Spleen (tissue), 11 donors: ENCODE data around the gene MRPL37. TPM values are rescaled to one million over a fixed set of nuclear protein-coding genes. Genes with fewer than 3 reads are reported as not detected.
"Not testable (repeated sequence)": the region's sequence is repeated elsewhere in the genome, so short reads cannot be mapped to it uniquely, and the experiment has no call there.

ENCODE experiments used
- DNase-seq: peaks from one replicate; pipeline ENCODE4 v3.0.0-alpha.2; 2020
- H3K27ac ChIP-seq, 8 donors: fragments of 200-600 bp; sonication (generic) in 7 of 8; 1 replicate in 4 of 8; 2 replicates in 4 of 8; pipeline versions ENCODE4 v1.5.0 to v1.8.0; 2016 to 2021; ENCODE audit warnings: inconsistent platforms in 4 of 8, mild to moderate bottlenecking in 4 of 8, moderate library complexity in 1 of 8
- H3K27me3 ChIP-seq, 7 donors: fragments of 200-600 bp; sonication (generic) in 6 of 7; replicated peaks in 1 of 7; 1 replicate in 4 of 7; 2 replicates in 3 of 7; pipeline versions ENCODE4 v1.5.0 to v1.8.0; 2016 to 2021; ENCODE audit warnings: inconsistent platforms in 3 of 7, mild to moderate bottlenecking in 1 of 7
- H3K36me3 ChIP-seq, 6 donors: fragments of 200-600 bp; sonication (generic) in 5 of 6; 1 replicate in 4 of 6; 2 replicates in 2 of 6; pipeline versions ENCODE4 v1.5.0 to v1.8.0; 2016 to 2021; ENCODE audit warnings: inconsistent platforms in 2 of 6
- H3K4me1 ChIP-seq, 6 donors: fragments of 200-600 bp; sonication (generic) in 5 of 6; 1 replicate in 3 of 6; 2 replicates in 3 of 6; pipeline versions ENCODE4 v1.5.0 to v1.8.0; 2016 to 2021; ENCODE audit warnings: inconsistent platforms in 3 of 6
- H3K4me3 ChIP-seq, 8 donors: fragments of 200-600 bp; sonication (generic) in 7 of 8; 1 replicate in 4 of 8; 2 replicates in 4 of 8; pipeline versions ENCODE4 v1.5.0 to v1.8.0; 2016 to 2021; ENCODE audit warnings: inconsistent platforms in 4 of 8, mild to moderate bottlenecking in 4 of 8, moderate library complexity in 2 of 8
- H3K9me3 ChIP-seq, 8 donors: fragments of 200-600 bp; sonication (generic) in 7 of 8; 1 replicate in 4 of 8; 2 replicates in 4 of 8; pipeline versions ENCODE4 v1.5.0 to v1.8.0; 2016 to 2021; ENCODE audit warnings: inconsistent platforms in 4 of 8
- POLR2A ChIP-seq, 3 donors: fragments of 450-650 bp; IDR thresholded peaks; one replicate each; pipeline ENCODE4 v1.5.1; 2017; ENCODE audit warnings: antibody characterized with exemption in 3 of 3, mild to moderate bottlenecking in 1 of 3
- POLR2AphosphoS5 ChIP-seq, 3 donors: sonication (generic); formaldehyde crosslinking; IDR thresholded peaks; one replicate each; pipeline ENCODE4 v1.5.1; 2017; ENCODE audit warnings: antibody characterized with exemption in 3 of 3
- WGBS, 5 donors: extraction: QIAGEN DNeasy Blood & Tissue Kit in 3 of 5; methylation state at CpG; one replicate each; pipeline versions ENCODE4 v1.1.5 to v1.1.7; 2013 to 2018; 5-methylcytosine and 5-hydroxymethylcytosine counted together
- intact Hi-C: fragments of 100-400 bp; cut with DNase I; formaldehyde crosslinking; loops from one replicate; pipeline ENCODE4 v1.15.0; 2023; ENCODE audit warnings: low total_unique reads
- polyA plus RNA-seq, 3 donors: library from polyadenylated mRNA; stranded (reverse); fragments of 200-250 nt; gene quantifications; one replicate each; pipeline ENCODE4 v1.2.1, GENCODE V29; 2013
- total RNA-seq, 7 donors: library from RNA; depleted of rRNA in 3 of 7; stranded (reverse); fragments of >200 nt in 3 of 7; fragmentation: NEBNext Ultra II Directional in 4 of 7; extraction: Animal tissue kit (Norgen Biotek cat#: 25700) in 4 of 7; gene quantifications; one replicate each; pipeline versions ENCODE4 v1.1.0 to v1.2.1, GENCODE V29; 2016 to 2021
- TF ChIP-seq, protein P1 (sequence below), 11 experiments: fragments of 200-600 bp in 7 of 11; fragments of 450-650 bp in 4 of 11; sonication (generic) in 4 of 11; IDR thresholded peaks in 8 of 11; conservative IDR thresholded peaks in 3 of 11; 1 replicate in 7 of 11; 2 replicates in 4 of 11; pipeline versions ENCODE4 v1.4.0 to v1.8.0; 2016 to 2021; ENCODE audit warnings: antibody characterized with exemption in 11 of 11, inconsistent platforms in 4 of 11, mild to moderate bottlenecking in 1 of 11
- donor health status: healthy with polysubstance abuse.
- donor health status: DM: no; HTN: no; CAD: no; lungs with moderate emphysema.
- donor health status: DM: no; HTN: no; CAD: no.
- donor health status: Bipolar disorder and iron deficiency.
- donor health status: healthy.
- donor health status: DM: no; HTN: no; CAD: no.
- donor health status: DM: yes; HTN: yes; CAD: no.

MRPL37 gene
- total and polyA plus RNA-seq, 10 donors = 20.4 to 55.9 (median 43.3) TPM

GRCh38 chr1:54204199-54204598 lies 4.2 kb downstream of the MRPL37 start:
- intact Hi-C loops = no loop called here
- Histone ChIP-seq H3K4me1 (peaks cover 11 to 44% (median 30%) of the 10 kb centered on the region in 6 donors), H3K9me3 (no peaks in the 10 kb centered on the region), H3K4me3 (no peak overlapping the region), H3K36me3 (peaks cover 0 to 68% (median 44%) of the 10 kb centered on the region in 6 donors), H3K27me3 (no peaks in the 10 kb centered on the region), H3K27ac (no peak overlapping the region)
- no peak for TF ChIP-seq POLR2A (IDR thresholded peaks at IDR 0.05)
- TF ChIP-seq, protein P1, sequence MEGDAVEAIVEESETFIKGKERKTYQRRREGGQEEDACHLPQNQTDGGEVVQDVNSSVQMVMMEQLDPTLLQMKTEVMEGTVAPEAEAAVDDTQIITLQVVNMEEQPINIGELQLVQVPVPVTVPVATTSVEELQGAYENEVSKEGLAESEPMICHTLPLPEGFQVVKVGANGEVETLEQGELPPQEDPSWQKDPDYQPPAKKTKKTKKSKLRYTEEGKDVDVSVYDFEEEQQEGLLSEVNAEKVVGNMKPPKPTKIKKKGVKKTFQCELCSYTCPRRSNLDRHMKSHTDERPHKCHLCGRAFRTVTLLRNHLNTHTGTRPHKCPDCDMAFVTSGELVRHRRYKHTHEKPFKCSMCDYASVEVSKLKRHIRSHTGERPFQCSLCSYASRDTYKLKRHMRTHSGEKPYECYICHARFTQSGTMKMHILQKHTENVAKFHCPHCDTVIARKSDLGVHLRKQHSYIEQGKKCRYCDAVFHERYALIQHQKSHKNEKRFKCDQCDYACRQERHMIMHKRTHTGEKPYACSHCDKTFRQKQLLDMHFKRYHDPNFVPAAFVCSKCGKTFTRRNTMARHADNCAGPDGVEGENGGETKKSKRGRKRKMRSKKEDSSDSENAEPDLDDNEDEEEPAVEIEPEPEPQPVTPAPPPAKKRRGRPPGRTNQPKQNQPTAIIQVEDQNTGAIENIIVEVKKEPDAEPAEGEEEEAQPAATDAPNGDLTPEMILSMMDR (IDR thresholded peaks at IDR 0.05 in 8 of 11, conservative IDR thresholded peaks at IDR 0.05 in 3 of 11) = no peak
- TF ChIP-seq POLR2AphosphoS5 (IDR thresholded peaks at IDR 0.05) = no peak
- no peak for DNase-seq
- 76 to 89% (median 81%) methylated on average over 7 of the region's 7 CpGs for WGBS, 5 donors

DNA sequence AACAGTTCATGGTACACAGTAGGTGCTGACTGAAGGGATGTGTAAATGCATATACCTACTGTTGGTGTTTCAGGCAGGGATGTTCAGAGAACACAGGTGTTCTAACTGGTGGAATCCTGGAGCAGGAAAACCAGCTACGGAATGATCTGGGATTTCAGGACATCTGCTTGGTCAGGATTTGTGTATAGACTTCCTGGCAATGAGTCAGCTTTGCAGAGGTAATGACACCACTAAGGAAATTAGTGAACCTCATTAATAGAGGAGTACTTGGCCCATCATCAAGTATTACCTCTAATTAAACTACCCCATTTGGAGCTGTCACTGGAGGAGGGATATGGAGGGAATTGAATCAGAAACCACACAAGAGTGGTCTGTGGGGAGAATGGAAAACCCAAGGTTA lies 7.3 kb downstream of the MRPL37 start:
- H3K9me3 ChIP-seq = no peaks in the 10 kb centered on the region
- no peak overlapping the region for H3K27ac ChIP-seq
- H3K4me3 ChIP-seq = no peak overlapping the region
- peaks cover 0 to 17% (median 6%) of the 10 kb centered on the region in 6 donors for H3K4me1 ChIP-seq
- intact Hi-C loops = no loop called here
- peaks cover 4 to 96% (median 75%) of the 10 kb centered on the region in 6 donors for H3K36me3 ChIP-seq
- WGBS, 5 donors = 6 to 78% (median 41%) methylated on average over 1 of the region's 1 CpG
- TF ChIP-seq, protein P1 (IDR thresholded peaks at IDR 0.05 in 8 of 11, conservative IDR thresholded peaks at IDR 0.05 in 3 of 11) = no peak
- TF ChIP-seq POLR2AphosphoS5 (IDR thresholded peaks at IDR 0.05) (no peak), POLR2A (IDR thresholded peaks at IDR 0.05) (no peak)
- H3K27me3 ChIP-seq = no peaks in the 10 kb centered on the region
- DNase-seq = no peak

DNA sequence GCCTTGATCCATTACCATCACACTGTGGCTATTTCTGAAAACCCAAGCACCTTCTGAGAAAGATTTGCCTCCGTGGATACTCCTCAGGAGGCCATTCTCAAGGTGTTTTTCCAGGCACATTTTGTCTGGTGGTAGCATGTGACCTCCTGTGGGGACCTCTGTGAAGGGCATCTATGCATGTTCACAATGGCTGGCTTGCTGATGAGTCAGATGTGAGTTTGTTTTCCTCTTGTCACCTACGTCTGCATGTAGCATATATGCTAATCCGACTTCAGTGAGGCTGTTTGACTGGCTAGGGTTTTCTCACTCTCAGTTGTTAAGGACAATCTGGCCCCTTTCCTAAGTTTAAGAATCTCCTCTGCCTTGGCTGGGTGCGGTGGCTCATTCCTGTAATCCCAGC lies 7.9 kb downstream of the MRPL37 start:
- H3K4me1 ChIP-seq = peaks cover 0 to 11% (median 1%) of the 10 kb centered on the region in 6 donors
- H3K9me3 ChIP-seq, H3K27me3 ChIP-seq, intact Hi-C loops, H3K4me3 ChIP-seq, H3K27ac ChIP-seq, DNase-seq: not testable (repeated sequence)
- WGBS, 5 donors = 61 to 81% (median 70%) methylated on average over 4 of the region's 4 CpGs
- peaks cover 7 to 96% (median 81%) of the 10 kb centered on the region in 6 donors for H3K36me3 ChIP-seq

DNA sequence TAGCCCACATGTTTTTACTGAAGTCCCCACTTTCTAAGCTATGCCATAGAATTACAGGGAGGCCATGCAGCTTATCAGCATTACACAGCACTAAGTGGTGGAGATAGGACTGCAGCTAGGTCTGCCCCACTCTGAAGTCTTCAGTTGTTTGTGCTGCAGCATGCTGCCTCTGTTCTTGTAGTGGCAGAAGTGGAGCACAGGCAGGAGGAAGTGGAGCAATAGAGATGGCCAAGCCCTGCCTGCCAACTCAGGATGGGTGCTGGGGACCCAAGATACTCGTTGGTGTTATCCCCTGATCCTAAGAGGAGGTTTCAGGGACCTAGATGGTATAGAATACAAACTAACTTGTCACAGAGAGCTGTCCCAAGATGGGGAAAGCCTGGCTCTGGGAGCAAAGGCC lies 12.9 kb downstream of the MRPL37 start:
- Histone ChIP-seq H3K27ac (no peak overlapping the region), H3K4me1 (peaks cover 0 to 6% (median 0%) of the 10 kb centered on the region in 6 donors), H3K36me3 (peaks cover 10 to 100% (median 96%) of the 10 kb centered on the region in 6 donors), H3K4me3 (no peak overlapping the region), H3K27me3 (no peaks in the 10 kb centered on the region), H3K9me3 (no peaks in the 10 kb centered on the region)
- no peak for DNase-seq
- intact Hi-C loops = no loop called here
- TF ChIP-seq POLR2AphosphoS5 (IDR thresholded peaks at IDR 0.05) = no peak
- no peak for TF ChIP-seq POLR2A (IDR thresholded peaks at IDR 0.05)
- TF ChIP-seq, protein P1 (IDR thresholded peaks at IDR 0.05 in 8 of 11, conservative IDR thresholded peaks at IDR 0.05 in 3 of 11) = no peak
- 45 to 70% (median 67%) methylated on average over 1 of the region's 1 CpG; no CpG with 5 or more reads in 1 of the 5 donors for WGBS, 5 donors

DNA sequence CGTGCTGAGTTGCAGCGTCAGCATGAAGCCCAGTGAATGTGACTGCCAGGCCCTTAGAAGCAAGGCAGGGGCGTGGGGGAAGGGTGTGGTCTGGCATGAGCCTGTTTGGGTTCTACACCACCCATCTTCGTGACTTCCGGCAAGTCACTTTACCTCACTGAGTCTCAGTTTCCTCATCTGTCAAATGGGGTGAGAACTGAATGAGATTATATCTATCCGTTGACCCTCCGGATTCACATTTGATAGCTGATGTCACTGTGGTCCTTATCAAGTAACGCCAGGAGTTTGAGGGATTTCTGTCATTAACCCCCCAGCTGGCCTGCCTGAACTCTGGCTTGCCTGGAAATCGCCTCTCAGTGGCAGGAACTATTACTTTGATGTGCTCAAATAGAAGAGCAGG lies 15.6 kb downstream of the MRPL37 start:
- H3K4me1 ChIP-seq = peaks cover 7 to 33% (median 22%) of the 10 kb centered on the region in 6 donors
- peak; percentile 45 for DNase-seq
- TF ChIP-seq, protein P1 (IDR thresholded peaks at IDR 0.05 in 8 of 11, conservative IDR thresholded peaks at IDR 0.05 in 3 of 11) = no peak
- TF ChIP-seq POLR2A (IDR thresholded peaks at IDR 0.05) = no peak
- TF ChIP-seq POLR2AphosphoS5 (IDR thresholded peaks at IDR 0.05) = no peak
- 91 to 96% (median 94%) methylated on average over 7 to 9 of the region's 9 CpGs for WGBS, 5 donors
- intact Hi-C loops = no loop called here
- H3K9me3 ChIP-seq = no peaks in the 10 kb centered on the region
- H3K36me3 ChIP-seq = peaks cover 8 to 100% (median 90%) of the 10 kb centered on the region in 6 donors
- H3K27ac ChIP-seq = no peak overlapping the region
- no peak overlapping the region for H3K4me3 ChIP-seq
- no peaks in the 10 kb centered on the region for H3K27me3 ChIP-seq
